Panc1 (cell line): ENCODE measurements around the gene SOX11. TPM values are rescaled to one million over a fixed set of nuclear protein-coding genes. Genes with fewer than 3 reads are reported as not detected.
"Not testable (repeated sequence)": the region's sequence is repeated elsewhere in the genome, so short reads cannot be mapped to it uniquely, and the experiment has no call there.

Experiments used
- ATAC-seq: fragments of 200-7000 bp; cut with Tn5 transposase; 2 replicates; pipeline ENCODE4 v1.9.1; 2020; ENCODE audit warnings: mild to moderate bottlenecking, moderate library complexity
- BruUV-seq: library from RNA; stranded (reverse); fragments of 400-500 nt; replicated peaks from 2 replicates; lab custom pipeline; 2021; lab: Mats Ljungman, UMichigan
- CTCF ChIA-PET: fragments of 300-600 bp; sonication (Branson Sonifier 250); formaldehyde crosslinking; loops from one replicate; lab custom pipeline; 2022; ENCODE audit warnings: antibody characterized with exemption; lab: Charles Lee
- POLR2A ChIA-PET: fragments of 300-600 bp; sonication (Branson Sonifier 250); formaldehyde crosslinking; loops from one replicate; lab custom pipeline; 2022; ENCODE audit warnings: antibody characterized with exemption; lab: Charles Lee
- DNase-seq: peaks from one replicate; pipeline ENCODE4 v3.0.0-alpha.2; 2010; ENCODE audit warnings: low read depth, low spot score
- H3K27ac ChIP-seq: 2 replicates; pipeline ENCODE4 v1.5.1; 2011; ENCODE audit warnings: mild to moderate bottlenecking, low read length, inconsistent platforms
- H3K27me3 ChIP-seq: fragments of 200-500 bp; sonication (Bioruptor generic); 2 replicates; pipeline ENCODE4 v1.6.0; 2014; ENCODE audit warnings: low read length, inconsistent platforms; ENCODE audit not compliant: control insufficient read depth, insufficient read depth
- H3K36me3 ChIP-seq: fragments of 200-500 bp; sonication (Bioruptor generic); 2 replicates; pipeline ENCODE4 v1.5.1; 2014; ENCODE audit warnings: inconsistent platforms, mild to moderate bottlenecking, low read length, moderate library complexity; ENCODE audit not compliant: control insufficient read depth, insufficient read depth
- H3K4me1 ChIP-seq: 2 replicates; pipeline ENCODE4 v1.5.1; 2011; ENCODE audit warnings: inconsistent platforms, mild to moderate bottlenecking, low read length, moderate library complexity; ENCODE audit not compliant: control insufficient read depth, insufficient read depth
- H3K4me3 ChIP-seq, 2 experiments: 2 replicates each; pipeline ENCODE4 v1.5.1; 2011 to 2012; ENCODE audit warnings: low read depth in 2 of 2, low read length in 2 of 2, mild to moderate bottlenecking in 2 of 2, inconsistent platforms in 1 of 2, moderate library complexity in 1 of 2
- H3K9me3 ChIP-seq: fragments of 200-500 bp; sonication (Bioruptor generic); 2 replicates; pipeline ENCODE4 v1.5.1; 2014; ENCODE audit warnings: low read depth, mild to moderate bottlenecking, inconsistent platforms, low read length, moderate library complexity; ENCODE audit not compliant: control insufficient read depth, insufficient read depth
- POLR2AphosphoS5 ChIP-seq: IDR thresholded peaks from 2 replicates; pipeline ENCODE4 v1.6.1; 2012; ENCODE audit warnings: mild to moderate bottlenecking, low read depth, low read length, moderate library complexity
- REST ChIP-seq, 2 experiments: IDR thresholded peaks; 2 replicates each; pipeline ENCODE4 v1.6.1; 2011 to 2012; ENCODE audit warnings: low read depth in 2 of 2, control low read depth in 1 of 2, low read length in 1 of 2, mild to moderate bottlenecking in 1 of 2, moderate library complexity in 1 of 2; ENCODE audit not compliant: insufficient read depth in 1 of 2
- SIN3A ChIP-seq: IDR thresholded peaks from 2 replicates; pipeline ENCODE4 v1.6.1; 2012; ENCODE audit warnings: low read depth, mild to moderate bottlenecking, low read length, moderate library complexity, borderline replicate concordance; ENCODE audit not compliant: insufficient read depth
- TCF7L2 ChIP-seq: IDR thresholded peaks from 2 replicates; pipeline ENCODE4 v1.6.1; 2011; ENCODE audit warnings: mild to moderate bottlenecking, low read depth, low read length, inconsistent platforms
- in situ Hi-C: cut with HindIII; loops from 2 replicates; pipeline ENCODE4 v1.10.0; 2016; ENCODE audit warnings: low sequenced_read_pairs, low pct_unique_long_range_greater_than_20kb
- intact Hi-C: fragments of 100-400 bp; cut with micrococcal nuclease; formaldehyde crosslinking; loops from one replicate; pipeline ENCODE4 v1.10.0; 2022; ENCODE audit not compliant: unreplicated experiment
- total RNA-seq: library from RNA; stranded (reverse); gene quantifications from one replicate; pipeline ENCODE4 v1.2.1, GENCODE V29; 2021; ENCODE audit not compliant: unreplicated experiment
- TF ChIP-seq, protein P1 (sequence below): fragments of 450-650 bp; IDR thresholded peaks from 2 replicates; pipeline ENCODE4 v1.5.1; 2017; ENCODE audit warnings: mild to moderate bottlenecking

Gene SOX11
- total RNA-seq, 1 experiment from 2014 or later: not detected

GRCh38 chr2:5666798-5667197 lies 25.4 kb upstream of the SOX11 start:
- CTCF ChIA-PET: no interaction called here
- in situ Hi-C loops: no loop called here

GRCh38 chr2:5667655-5668054 lies 24.5 kb upstream of the SOX11 start:
- H3K36me3 ChIP-seq, BruUV-seq, POLR2A ChIA-PET, in situ Hi-C loops, ATAC-seq, H3K4me1 ChIP-seq, H3K4me3 ChIP-seq, H3K27ac ChIP-seq, H3K27me3 ChIP-seq, H3K9me3 ChIP-seq, intact Hi-C loops, CTCF ChIA-PET, DNase-seq: not testable (repeated sequence)

More at GRCh38 chr2:5666798-5667197, 25.4 kb upstream of the SOX11 start:
- Histone ChIP-seq H3K9me3 (no peaks in the 10 kb centered on the region), H3K36me3 (no peaks in the 10 kb centered on the region), H3K4me1 (no peaks in the 10 kb centered on the region), H3K27ac (no peak overlapping the region), H3K4me3 (no peak overlapping the region), H3K27me3 (no peaks in the 10 kb centered on the region)
- intact Hi-C loops: no loop called here
- DNase-seq: no peak
- BruUV-seq: no TSS peak
- TF ChIP-seq REST (IDR thresholded peaks at IDR 0.05; ENCODE audit: insufficient read depth in 1 of 2, low read depth in 2 of 2, low read length in 1 of 2) (no peak), TCF7L2 (no peak), SIN3A (no peak), POLR2AphosphoS5 (no peak)
- TF ChIP-seq, protein P1, sequence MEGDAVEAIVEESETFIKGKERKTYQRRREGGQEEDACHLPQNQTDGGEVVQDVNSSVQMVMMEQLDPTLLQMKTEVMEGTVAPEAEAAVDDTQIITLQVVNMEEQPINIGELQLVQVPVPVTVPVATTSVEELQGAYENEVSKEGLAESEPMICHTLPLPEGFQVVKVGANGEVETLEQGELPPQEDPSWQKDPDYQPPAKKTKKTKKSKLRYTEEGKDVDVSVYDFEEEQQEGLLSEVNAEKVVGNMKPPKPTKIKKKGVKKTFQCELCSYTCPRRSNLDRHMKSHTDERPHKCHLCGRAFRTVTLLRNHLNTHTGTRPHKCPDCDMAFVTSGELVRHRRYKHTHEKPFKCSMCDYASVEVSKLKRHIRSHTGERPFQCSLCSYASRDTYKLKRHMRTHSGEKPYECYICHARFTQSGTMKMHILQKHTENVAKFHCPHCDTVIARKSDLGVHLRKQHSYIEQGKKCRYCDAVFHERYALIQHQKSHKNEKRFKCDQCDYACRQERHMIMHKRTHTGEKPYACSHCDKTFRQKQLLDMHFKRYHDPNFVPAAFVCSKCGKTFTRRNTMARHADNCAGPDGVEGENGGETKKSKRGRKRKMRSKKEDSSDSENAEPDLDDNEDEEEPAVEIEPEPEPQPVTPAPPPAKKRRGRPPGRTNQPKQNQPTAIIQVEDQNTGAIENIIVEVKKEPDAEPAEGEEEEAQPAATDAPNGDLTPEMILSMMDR: no peak
- ATAC-seq: no peak
- POLR2A ChIA-PET: no interaction called here

DNA sequence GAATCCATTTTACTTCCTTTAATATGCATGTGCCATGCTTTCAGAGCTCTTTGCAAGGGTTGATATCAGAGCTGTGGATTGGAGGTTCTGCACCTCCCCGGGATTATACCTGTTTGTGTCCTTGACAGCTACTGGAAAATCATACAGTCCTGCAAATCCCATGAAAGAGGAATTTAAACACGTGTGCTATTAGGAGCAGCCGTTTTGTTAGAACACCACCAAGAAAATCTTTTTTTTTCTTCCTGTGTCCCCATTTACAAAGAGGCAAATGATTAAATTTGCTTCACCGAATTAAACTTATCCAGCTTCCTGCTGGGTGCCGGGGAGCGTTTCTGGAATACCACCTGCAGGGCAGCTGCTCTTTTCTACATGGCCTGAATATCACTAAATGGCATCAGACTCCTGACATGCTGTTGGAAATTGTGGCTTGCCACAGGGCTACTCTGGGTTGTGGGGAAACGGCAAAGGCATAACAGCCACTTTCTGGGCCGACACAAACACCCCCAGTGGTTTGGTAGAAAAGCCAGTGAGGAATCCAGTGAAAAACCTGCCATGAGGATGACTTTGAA lies 23.4 kb upstream of the SOX11 start:
- Histone ChIP-seq H3K27me3 (no peaks in the 10 kb centered on the region), H3K36me3 (no peaks in the 10 kb centered on the region), H3K9me3 (no peaks in the 10 kb centered on the region), H3K4me3 (no peak overlapping the region), H3K27ac (no peak overlapping the region), H3K4me1 (no peaks in the 10 kb centered on the region)
- ATAC-seq: no peak
- intact Hi-C loops: no loop called here
- ChIA-PET POLR2A (no interaction called here), CTCF (interaction anchor here (0.7 kb wide), 1 partner anchor 1375 kb away, joined by 3 read pairs; no protein-coding TSS in a partner anchor)
- TF ChIP-seq POLR2AphosphoS5 (no peak), SIN3A (no peak), TCF7L2 (no peak), REST (IDR thresholded peaks at IDR 0.05; ENCODE audit: insufficient read depth in 1 of 2, low read depth in 2 of 2, low read length in 1 of 2) (no peak)
- TF ChIP-seq, protein P1: no peak
- BruUV-seq: no TSS peak
- no peak for DNase-seq
- in situ Hi-C loops: no loop called here
